SKM-1 treated with dmso at 0.1 percent for 144 hours (cell line): ENCODE measurements around the gene SLC5A10.

Experiments
- DNase-seq: peaks from one replicate; lab custom pipeline; 2025; ENCODE audit not compliant: unreplicated experiment; lab: John Stamatoyannopoulos, UW

Gene SLC5A10

GRCh38 chr17:18981642-18982424 lies 29.9 kb downstream of the SLC5A10 start:
- no peak for DNase-seq

GRCh38 chr17:18984273-18985114 lies 32.5 kb downstream of the SLC5A10 start:
- no peak for DNase-seq

GRCh38 chr17:18985475-18985874 lies 33.5 kb downstream of the SLC5A10 start:
- DNase-seq: no peak

GRCh38 chr17:18986541-18987229 lies 34.7 kb downstream of the SLC5A10 start:
- no peak for DNase-seq

GRCh38 chr17:18987230-18987610 lies 35.3 kb downstream of the SLC5A10 start:
- no peak for DNase-seq

GRCh38 chr17:18987862-18988545 lies 36.0 kb downstream of the SLC5A10 start:
- DNase-seq: no peak

- DNase-seq: no peak
Measured at GRCh38 chr17:18988546-18989173, 36.7 kb downstream of the SLC5A10 start.

- no peak for DNase-seq
Measured at GRCh38 chr17:18990331-18990730, 38.4 kb downstream of the SLC5A10 start.

GRCh38 chr17:18991531-18992315 lies 39.8 kb downstream of the SLC5A10 start:
- no peak for DNase-seq

GRCh38 chr17:18992454-18993130 lies 40.6 kb downstream of the SLC5A10 start:
- DNase-seq: no peak

- DNase-seq: no peak
Measured at GRCh38 chr17:18993905-18994526, 42.1 kb downstream of the SLC5A10 start.

- no peak for DNase-seq
Measured at GRCh38 chr17:18994631-18995030, 42.7 kb downstream of the SLC5A10 start.

GRCh38 chr17:18995220-18995619 lies 43.3 kb downstream of the SLC5A10 start:
- no peak for DNase-seq

- no peak for DNase-seq
Measured at GRCh38 chr17:18996458-18996857, 44.5 kb downstream of the SLC5A10 start.

GRCh38 chr17:18997650-18998196 lies 45.8 kb downstream of the SLC5A10 start:
- DNase-seq: no peak

GRCh38 chr17:18999394-18999793 lies 47.4 kb downstream of the SLC5A10 start:
- no peak for DNase-seq

- DNase-seq: no peak
Measured at GRCh38 chr17:18999911-19000310, 47.9 kb downstream of the SLC5A10 start.

GRCh38 chr17:19000531-19001325 lies 48.8 kb downstream of the SLC5A10 start:
- no peak for DNase-seq
